Mesenchymal stem cell (in vitro differentiated cells and primary cell): ENCODE measurements around the gene CSHL1.
A peak's percentile ranks its signal among the peaks of the same experiment; 100 is the strongest.
"Not testable (repeated sequence)": the region's sequence is repeated elsewhere in the genome, so short reads cannot be mapped to it uniquely, and the experiment has no call there.

ENCODE experiments used
- DNase-seq: peaks from one replicate; pipeline ENCODE4 v3.0.0-alpha.2; 2013
- H2AFZ ChIP-seq: one replicate; pipeline ENCODE4 v1.6.1; 2013; ENCODE audit warnings: low read depth, mild to moderate bottlenecking, control low read depth, inconsistent platforms, low read length, moderate library complexity
- H2AK5ac ChIP-seq: 2 replicates; pipeline ENCODE4 v1.6.1; 2013; ENCODE audit warnings: low read length, moderate library complexity, mild to moderate bottlenecking, inconsistent platforms; ENCODE audit not compliant: severe bottlenecking
- H2BK120ac ChIP-seq: one replicate; pipeline ENCODE4 v1.6.1; 2013; ENCODE audit warnings: low read depth, mild to moderate bottlenecking, inconsistent platforms, low read length, moderate library complexity
- H2BK12ac ChIP-seq, 2 experiments: one replicate each; pipeline ENCODE4 v1.6.1; 2013; ENCODE audit warnings: inconsistent platforms in 2 of 2, low read length in 2 of 2, mild to moderate bottlenecking in 2 of 2, moderate library complexity in 2 of 2, control low read depth in 1 of 2
- H2BK15ac ChIP-seq: one replicate; pipeline ENCODE4 v1.6.1; 2013; ENCODE audit warnings: mild to moderate bottlenecking, low read depth, inconsistent platforms; ENCODE audit not compliant: poor library complexity, severe bottlenecking
- H2BK5ac ChIP-seq: 2 replicates; pipeline ENCODE4 v1.6.1; 2013; ENCODE audit warnings: low read depth, mild to moderate bottlenecking, low read length, control low read depth, inconsistent platforms; ENCODE audit not compliant: poor library complexity, severe bottlenecking
- H3K14ac ChIP-seq, 2 experiments: one replicate each; pipeline ENCODE4 v1.6.1; 2013; ENCODE audit warnings: inconsistent platforms in 2 of 2, low read length in 2 of 2, control low read depth in 1 of 2, mild to moderate bottlenecking in 1 of 2, moderate library complexity in 1 of 2
- H3K18ac ChIP-seq, 2 experiments: one replicate each; pipeline ENCODE4 v1.6.1; 2013; ENCODE audit warnings: inconsistent platforms in 2 of 2, low read length in 2 of 2, control low read depth in 1 of 2, low read depth in 1 of 2, mild to moderate bottlenecking in 1 of 2
- H3K23ac ChIP-seq, 2 experiments: one replicate each; pipeline ENCODE4 v1.6.1; 2013; ENCODE audit warnings: inconsistent platforms in 2 of 2, low read length in 2 of 2, mild to moderate bottlenecking in 2 of 2, moderate library complexity in 2 of 2, control low read depth in 1 of 2
- H3K27ac ChIP-seq: 2 replicates; pipeline ENCODE4 v1.5.1; 2013; ENCODE audit warnings: mild to moderate bottlenecking, moderate library complexity, low read length, control low read depth, inconsistent platforms; ENCODE audit not compliant: poor library complexity, severe bottlenecking
- H3K27me3 ChIP-seq, 2 experiments: 2 replicates each; pipeline versions ENCODE4 v1.6.1 to v1.7.0; 2013; ENCODE audit warnings: low read length in 2 of 2, mild to moderate bottlenecking in 2 of 2, moderate library complexity in 2 of 2, control low read depth in 1 of 2, inconsistent platforms in 1 of 2; ENCODE audit not compliant: control insufficient read depth in 1 of 2, insufficient read depth in 1 of 2
- H3K36me3 ChIP-seq, 2 experiments: 2 replicates each; pipeline versions ENCODE4 v1.6.1 to v1.7.0; 2013; ENCODE audit warnings: low read length in 2 of 2, control low read depth in 1 of 2, inconsistent platforms in 1 of 2, low read depth in 1 of 2, mild to moderate bottlenecking in 1 of 2; ENCODE audit not compliant: insufficient read depth in 2 of 2, control insufficient read depth in 1 of 2
- H3K4ac ChIP-seq, 2 experiments: one replicate each; pipeline ENCODE4 v1.6.1; 2013; ENCODE audit warnings: inconsistent platforms in 2 of 2, low read length in 2 of 2, mild to moderate bottlenecking in 2 of 2, moderate library complexity in 2 of 2, control low read depth in 1 of 2, low read depth in 1 of 2
- H3K4me1 ChIP-seq: 2 replicates; pipeline ENCODE4 v1.6.1; 2013; ENCODE audit warnings: low read depth, low read length, control low read depth; ENCODE audit not compliant: control insufficient read depth, insufficient read depth
- H3K4me2 ChIP-seq: 2 replicates; pipeline ENCODE4 v1.6.1; 2013; ENCODE audit warnings: low read length, mild to moderate bottlenecking, inconsistent platforms; ENCODE audit not compliant: poor library complexity, severe bottlenecking
- H3K4me3 ChIP-seq, 2 experiments: 2 replicates each; pipeline versions ENCODE4 v1.5.1 to v1.7.0; 2013; ENCODE audit warnings: low read length in 2 of 2, mild to moderate bottlenecking in 2 of 2, control low read depth in 1 of 2, low read depth in 1 of 2; ENCODE audit not compliant: insufficient read depth in 1 of 2
- H3K79me1 ChIP-seq: replicated peaks from 2 replicates; pipeline ENCODE4 v1.6.1; 2013; ENCODE audit warnings: mild to moderate bottlenecking, control low read depth, low read length, inconsistent platforms; ENCODE audit not compliant: poor library complexity, severe bottlenecking
- H3K9ac ChIP-seq: 2 replicates; pipeline ENCODE4 v1.7.0; 2013; ENCODE audit warnings: mild to moderate bottlenecking, low read length, moderate library complexity
- H3K9me3 ChIP-seq: 2 replicates; pipeline ENCODE4 v1.7.0; 2013; ENCODE audit warnings: mild to moderate bottlenecking, low read length; ENCODE audit not compliant: control insufficient read depth
- H4K8ac ChIP-seq: one replicate; pipeline ENCODE4 v1.6.1; 2013; ENCODE audit warnings: inconsistent platforms, mild to moderate bottlenecking, low read length, moderate library complexity
- H4K91ac ChIP-seq: one replicate; pipeline ENCODE4 v1.6.1; 2013; ENCODE audit warnings: mild to moderate bottlenecking, low read length, inconsistent platforms
- WGBS: methylation state at CpG from one replicate; pipeline ENCODE4 v1.1.7; 2013; ENCODE audit warnings: mixed read lengths; 5-methylcytosine and 5-hydroxymethylcytosine counted together

The CSHL1 gene

GRCh38 chr17:63915753-63916152, 4.7 kb upstream of the CSHL1 start:
- not testable (repeated sequence) for H3K4me2 ChIP-seq, H3K4me3 ChIP-seq, H2AK5ac ChIP-seq, H3K9me3 ChIP-seq, H2AFZ ChIP-seq, H2BK5ac ChIP-seq, H3K79me1 ChIP-seq, H3K4me1 ChIP-seq, H2BK120ac ChIP-seq, H2BK15ac ChIP-seq, DNase-seq, H2BK12ac ChIP-seq, H4K8ac ChIP-seq, H3K27ac ChIP-seq, H3K14ac ChIP-seq, H3K18ac ChIP-seq, H3K36me3 ChIP-seq, H3K4ac ChIP-seq, H4K91ac ChIP-seq, H3K9ac ChIP-seq, H3K23ac ChIP-seq
- H3K27me3 ChIP-seq: peaks cover 46 to 68% of the 10 kb centered on the region in 2 experiments
- 86% methylated on average over 9 of the region's 10 CpGs for WGBS

GRCh38 chr17:63914471-63914870, 3.4 kb upstream of the CSHL1 start:
- Histone ChIP-seq H2BK12ac (no peak overlapping the region), H3K18ac (no peak overlapping the region), H3K79me1 (no peaks in the 10 kb centered on the region), H2AFZ (no peak overlapping the region), H3K14ac (no peak overlapping the region), H3K4me3 (no peak overlapping the region), H3K23ac (no peak overlapping the region), H3K9ac (no peak overlapping the region), H2BK120ac (no peak overlapping the region), H3K27ac (no peak overlapping the region), H3K27me3 (peaks cover 51 to 79% of the 10 kb centered on the region in 2 experiments), H3K36me3 (no peaks in the 10 kb centered on the region), H4K8ac (no peak overlapping the region), H3K4me1 (no peaks in the 10 kb centered on the region), H4K91ac (no peak overlapping the region), H3K4me2 (no peak overlapping the region), H2BK15ac (no peak overlapping the region), H3K4ac (no peak overlapping the region), H2AK5ac (no peak overlapping the region), H2BK5ac (no peak overlapping the region), H3K9me3 (no peaks in the 10 kb centered on the region)
- no peak for DNase-seq
- 91% methylated on average over 7 of the region's 7 CpGs for WGBS

- H2BK15ac ChIP-seq: no peak overlapping the region
- no peak overlapping the region for H3K4ac ChIP-seq
- no peak overlapping the region for H3K27ac ChIP-seq
- no peak overlapping the region for H2AK5ac ChIP-seq
- no peak overlapping the region for H3K18ac ChIP-seq
- H3K36me3 ChIP-seq: no peaks in the 10 kb centered on the region
- 54% methylated on average over 7 of the region's 8 CpGs for WGBS
- H3K4me1 ChIP-seq: no peaks in the 10 kb centered on the region
- no peaks in the 10 kb centered on the region for H3K79me1 ChIP-seq
- no peak overlapping the region for H3K14ac ChIP-seq
- H2BK5ac ChIP-seq: no peak overlapping the region
- DNase-seq: peak; percentile 28
- no peak overlapping the region for H3K4me2 ChIP-seq
- H3K27me3 ChIP-seq: peaks cover 39 to 67% of the 10 kb centered on the region in 2 experiments
- H2BK12ac ChIP-seq: no peak overlapping the region
- H3K4me3 ChIP-seq: no peak overlapping the region
- no peak overlapping the region for H2AFZ ChIP-seq
- H4K91ac ChIP-seq: no peak overlapping the region
- H4K8ac ChIP-seq: no peak overlapping the region
- no peaks in the 10 kb centered on the region for H3K9me3 ChIP-seq
- no peak overlapping the region for H3K9ac ChIP-seq
- no peak overlapping the region for H2BK120ac ChIP-seq
- H3K23ac ChIP-seq: no peak overlapping the region
Observed at GRCh38 chr17:63911657-63912100, 621 bp upstream of the CSHL1 start.

GRCh38 chr17:63910096-63910495, 962 bp downstream of the CSHL1 start:
- Histone ChIP-seq H2AK5ac (no peak overlapping the region), H3K79me1 (no peaks in the 10 kb centered on the region), H2BK120ac (no peak overlapping the region), H3K23ac (no peak overlapping the region), H2BK5ac (no peak overlapping the region), H3K9ac (no peak overlapping the region), H4K91ac (no peak overlapping the region), H3K27me3 (peaks cover 26 to 57% of the 10 kb centered on the region in 2 experiments), H3K9me3 (no peaks in the 10 kb centered on the region), H3K4ac (no peak overlapping the region), H3K18ac (no peak overlapping the region), H3K4me1 (no peaks in the 10 kb centered on the region), H3K27ac (no peak overlapping the region), H2BK15ac (no peak overlapping the region), H2AFZ (no peak overlapping the region), H3K14ac (no peak overlapping the region), H3K4me2 (no peak overlapping the region), H3K36me3 (no peaks in the 10 kb centered on the region), H3K4me3 (no peak overlapping the region), H4K8ac (no peak overlapping the region), H2BK12ac (no peak overlapping the region)
- 82% methylated on average over 12 of the region's 14 CpGs for WGBS
- no peak for DNase-seq
